Neural progenitor cell (in vitro differentiated cells): ENCODE data around the gene ISL2. TPM values are rescaled to one million over a fixed set of nuclear protein-coding genes. Genes with fewer than 3 reads are reported as not detected.

ENCODE experiments used
- DNase-seq: peaks from one replicate; pipeline ENCODE4 v3.0.0-alpha.2; 2016; ENCODE audit warnings: low spot score
- H2AFZ ChIP-seq: fragments of 200-600 bp; sonication (generic); replicated peaks from 2 replicates; pipeline ENCODE4 v1.6.1; 2016; ENCODE audit warnings: antibody characterized with exemption
- H3F3A ChIP-seq: fragments of 200-600 bp; sonication (generic); 2 replicates; pipeline ENCODE4 v1.6.1; 2016; ENCODE audit warnings: antibody characterized with exemption, low read depth
- H3K27ac ChIP-seq: fragments of 200-600 bp; sonication (generic); 2 replicates; pipeline ENCODE4 v1.5.1; 2016; ENCODE audit warnings: mild to moderate bottlenecking
- H3K27me3 ChIP-seq: fragments of 200-600 bp; sonication (generic); 2 replicates; pipeline ENCODE4 v1.6.1; 2016; ENCODE audit warnings: mild to moderate bottlenecking, moderate library complexity
- H3K36me3 ChIP-seq: fragments of 200-600 bp; sonication (generic); 2 replicates; pipeline ENCODE4 v1.5.1; 2016
- H3K4me1 ChIP-seq: fragments of 200-600 bp; sonication (generic); 2 replicates; pipeline ENCODE4 v1.6.1; 2016; ENCODE audit warnings: mixed run types
- H3K4me2 ChIP-seq: fragments of 200-600 bp; sonication (generic); 2 replicates; pipeline ENCODE4 v1.6.1; 2016
- H3K4me3 ChIP-seq: fragments of 200-600 bp; sonication (generic); 2 replicates; pipeline ENCODE4 v1.5.1; 2016
- H3K79me2 ChIP-seq: fragments of 200-600 bp; sonication (generic); 2 replicates; pipeline ENCODE4 v1.6.1; 2016; ENCODE audit warnings: low read depth
- H3K9ac ChIP-seq: fragments of 200-600 bp; sonication (generic); 2 replicates; pipeline ENCODE4 v1.6.1; 2016
- H3K9me3 ChIP-seq: fragments of 200-600 bp; sonication (generic); 2 replicates; pipeline ENCODE4 v1.5.1; 2016; ENCODE audit warnings: low read depth
- H4K20me1 ChIP-seq: fragments of 200-600 bp; sonication (generic); 2 replicates; pipeline ENCODE4 v1.6.1; 2016; ENCODE audit warnings: low read depth
- H3K27ac Mint-ChIP-seq: 3 replicates; pipeline ENCODE4 v1.8.0; 2021; ENCODE audit warnings: mixed read lengths
- H3K27me3 Mint-ChIP-seq: 2 replicates; pipeline ENCODE4 v1.8.0; 2022; ENCODE audit warnings: low read depth, mild to moderate bottlenecking, inconsistent platforms, moderate library complexity, mixed read lengths; ENCODE audit not compliant: insufficient read depth
- H3K36me3 Mint-ChIP-seq: 3 replicates; pipeline ENCODE4 v1.8.0; 2021; ENCODE audit warnings: mixed read lengths
- H3K4me1 Mint-ChIP-seq: 3 replicates; pipeline ENCODE4 v1.8.0; 2021; ENCODE audit warnings: mixed read lengths
- H3K4me3 Mint-ChIP-seq: 3 replicates; pipeline ENCODE4 v1.8.0; 2021; ENCODE audit warnings: mild to moderate bottlenecking, moderate library complexity, mixed read lengths
- H3K9me3 Mint-ChIP-seq: 3 replicates; pipeline ENCODE4 v1.8.0; 2020; ENCODE audit warnings: mixed read lengths
- CTCF ChIP-seq: fragments of 200-600 bp; sonication (generic); IDR thresholded peaks from 2 replicates; pipeline ENCODE4 v1.5.1; 2017; ENCODE audit warnings: antibody characterized with exemption, mild to moderate bottlenecking
- EZH2 ChIP-seq: fragments of 200-600 bp; sonication (generic); IDR thresholded peaks from 2 replicates; pipeline ENCODE4 v1.6.1; 2017; ENCODE audit warnings: antibody characterized with exemption, mild to moderate bottlenecking, moderate library complexity
- EZH2phosphoT487 ChIP-seq: fragments of 200-600 bp; sonication (generic); IDR thresholded peaks from 2 replicates; pipeline ENCODE4 v1.6.1; 2017; ENCODE audit warnings: antibody characterized with exemption
- total RNA-seq: library from RNA; depleted of rRNA; stranded (reverse); fragments of >200 nt; gene quantifications from 2 replicates; pipeline ENCODE4 v1.2.3, GENCODE V29; 2015; ENCODE audit warnings: low replicate concordance

The ISL2 gene
- total RNA-seq, 1 donor from 2014 or later = not detected

GRCh38 chr15:76353023-76353577, 16.5 kb downstream of the ISL2 start:
- Histone ChIP-seq H3K36me3 (no peaks in the 10 kb centered on the region), H3F3A (peaks cover 5% of the 10 kb centered on the region), H3K4me1 (no peaks in the 10 kb centered on the region), H3K9me3 (no peaks in the 10 kb centered on the region), H3K4me3 (no peak overlapping the region), H3K27me3 (peaks cover 36% of the 10 kb centered on the region), H3K27ac (no peak overlapping the region), H3K9ac (no peak overlapping the region), H3K79me2 (no peaks in the 10 kb centered on the region), H3K4me2 (no peak overlapping the region), H4K20me1 (peaks cover 6% of the 10 kb centered on the region), H2AFZ (no peak overlapping the region)
- Mint-ChIP-seq H3K27ac (no peak overlapping the region), H3K4me3 (no peak overlapping the region), H3K27me3 (peaks cover 9% of the 10 kb centered on the region), H3K9me3 (no peaks in the 10 kb centered on the region), H3K4me1 (no peaks in the 10 kb centered on the region), H3K36me3 (no peaks in the 10 kb centered on the region)
- TF ChIP-seq EZH2phosphoT487 (no peak), EZH2 (no peak), CTCF (no peak)
- no peak for DNase-seq

- Histone ChIP-seq H3K9ac (no peak overlapping the region), H3F3A (peaks cover 5% of the 10 kb centered on the region), H3K4me3 (no peak overlapping the region), H3K36me3 (no peaks in the 10 kb centered on the region), H3K79me2 (no peaks in the 10 kb centered on the region), H3K4me1 (no peaks in the 10 kb centered on the region), H3K27ac (no peak overlapping the region), H2AFZ (no peak overlapping the region), H3K4me2 (no peak overlapping the region), H3K27me3 (peaks cover 28% of the 10 kb centered on the region), H4K20me1 (no peaks in the 10 kb centered on the region), H3K9me3 (no peaks in the 10 kb centered on the region)
- H3K27me3 Mint-ChIP-seq = peaks cover 3% of the 10 kb centered on the region
- H3K36me3 Mint-ChIP-seq = no peaks in the 10 kb centered on the region
- H3K4me3 Mint-ChIP-seq = no peak overlapping the region
- no peak overlapping the region for H3K27ac Mint-ChIP-seq
- no peak for DNase-seq
- no peak for TF ChIP-seq EZH2phosphoT487
- TF ChIP-seq EZH2 = no peak
- TF ChIP-seq CTCF = no peak
- H3K9me3 Mint-ChIP-seq = no peaks in the 10 kb centered on the region
- H3K4me1 Mint-ChIP-seq = no peaks in the 10 kb centered on the region
These were observed 17.3 kb downstream of the ISL2 start for GRCh38 chr15:76353903-76354302.

- Histone ChIP-seq H2AFZ (no peak overlapping the region), H3K4me2 (no peak overlapping the region), H3K9me3 (no peaks in the 10 kb centered on the region), H3K4me1 (no peaks in the 10 kb centered on the region), H3K4me3 (no peak overlapping the region), H3F3A (no peaks in the 10 kb centered on the region), H4K20me1 (no peaks in the 10 kb centered on the region), H3K79me2 (no peaks in the 10 kb centered on the region), H3K27me3 (peaks cover 18% of the 10 kb centered on the region), H3K27ac (no peak overlapping the region), H3K36me3 (no peaks in the 10 kb centered on the region), H3K9ac (no peak overlapping the region)
- H3K4me3 Mint-ChIP-seq = no peak overlapping the region
- H3K36me3 Mint-ChIP-seq = no peaks in the 10 kb centered on the region
- no peak for DNase-seq
- H3K9me3 Mint-ChIP-seq = no peaks in the 10 kb centered on the region
- no peak overlapping the region for H3K27ac Mint-ChIP-seq
- TF ChIP-seq CTCF (no peak), EZH2 (no peak), EZH2phosphoT487 (no peak)
- H3K27me3 Mint-ChIP-seq = peaks cover 2% of the 10 kb centered on the region
- H3K4me1 Mint-ChIP-seq = no peaks in the 10 kb centered on the region
These were observed 18.4 kb downstream of the ISL2 start for GRCh38 chr15:76354823-76355440.
